HG03095 (cell line): ENCODE results near the gene IFNL1.
"Not testable (repeated sequence)": the region's sequence is repeated elsewhere in the genome, so short reads cannot be mapped to it uniquely, and the experiment has no call there.

ENCODE experiments used
- ATAC-seq: cut with Tn5 transposase; IDR thresholded peaks from one replicate; pipeline ENCODE4 v1.9.1; 2021; ENCODE audit warnings: moderate library complexity; ENCODE audit not compliant: unreplicated experiment

IFNL1 gene

DNA sequence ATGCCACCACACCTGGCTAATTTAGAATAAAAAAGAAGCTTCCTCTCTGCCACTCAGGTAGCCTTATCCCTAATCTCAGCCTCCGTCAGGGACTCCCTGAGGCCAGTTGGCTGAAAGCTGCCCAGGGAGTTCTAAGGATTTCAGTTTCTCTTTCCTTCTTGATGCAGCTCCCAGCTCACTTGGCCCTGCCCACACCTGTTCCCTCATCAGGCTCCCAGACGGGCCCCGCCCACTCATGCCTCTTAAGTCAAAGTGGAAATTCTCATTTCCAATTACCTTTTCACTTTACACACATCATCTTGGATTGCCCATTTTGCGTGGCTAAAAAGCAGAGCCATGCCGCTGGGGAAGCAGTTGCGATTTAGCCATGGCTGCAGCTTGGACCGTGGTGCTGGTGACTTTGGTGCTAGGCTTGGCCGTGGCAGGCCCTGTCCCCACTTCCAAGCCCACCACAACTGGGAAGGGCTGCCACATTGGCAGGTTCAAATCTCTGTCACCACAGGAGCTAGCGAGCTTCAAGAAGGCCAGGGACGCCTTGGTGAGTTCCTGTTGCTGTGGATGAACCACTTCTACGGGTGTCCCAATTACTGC lies at the start of gene IFNL1:
Gene IFNL1 (plus strand): TSS at position 353 of the 591 bp plus-strand sequence. CDS start 15 bp downstream, at position 368.
- ATAC-seq: no peak

DNA sequence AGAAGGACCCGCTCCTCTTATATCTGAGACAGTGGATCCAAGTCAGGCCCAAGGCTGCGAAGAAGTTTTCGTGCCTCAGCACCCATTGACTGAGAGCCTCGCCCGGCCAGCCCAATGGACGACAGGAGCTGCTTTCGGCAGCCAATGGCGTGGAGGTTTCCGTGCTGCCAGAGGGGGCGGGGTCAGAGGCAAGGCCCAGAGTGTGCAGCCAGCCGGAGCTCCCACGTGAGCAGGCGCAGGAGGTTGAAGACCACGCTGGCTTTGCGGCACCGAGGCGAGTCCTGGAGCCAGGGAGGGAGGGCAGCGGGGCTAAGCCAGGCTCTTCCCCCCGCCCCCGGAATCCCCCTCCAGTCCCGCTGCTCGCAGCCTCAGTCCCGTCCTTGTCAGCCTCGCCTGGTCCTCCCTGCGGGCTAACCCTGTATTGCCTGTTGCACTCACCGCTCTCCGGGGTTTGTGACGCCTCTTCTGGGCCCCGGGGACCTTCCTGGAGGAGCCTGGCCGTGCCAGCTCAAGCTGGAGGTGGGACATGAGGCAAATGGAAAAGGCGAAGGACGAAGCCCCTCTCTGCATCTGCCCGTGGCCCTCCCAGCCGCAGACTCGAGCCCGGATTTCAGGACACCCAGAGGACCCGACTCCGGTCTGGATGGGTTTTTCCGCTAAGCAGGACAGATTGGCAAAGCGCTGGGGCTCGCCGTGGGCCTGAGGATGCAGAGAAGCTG lies 49.1 kb upstream of the IFNL1 start:
- ATAC-seq: no peak

DNA sequence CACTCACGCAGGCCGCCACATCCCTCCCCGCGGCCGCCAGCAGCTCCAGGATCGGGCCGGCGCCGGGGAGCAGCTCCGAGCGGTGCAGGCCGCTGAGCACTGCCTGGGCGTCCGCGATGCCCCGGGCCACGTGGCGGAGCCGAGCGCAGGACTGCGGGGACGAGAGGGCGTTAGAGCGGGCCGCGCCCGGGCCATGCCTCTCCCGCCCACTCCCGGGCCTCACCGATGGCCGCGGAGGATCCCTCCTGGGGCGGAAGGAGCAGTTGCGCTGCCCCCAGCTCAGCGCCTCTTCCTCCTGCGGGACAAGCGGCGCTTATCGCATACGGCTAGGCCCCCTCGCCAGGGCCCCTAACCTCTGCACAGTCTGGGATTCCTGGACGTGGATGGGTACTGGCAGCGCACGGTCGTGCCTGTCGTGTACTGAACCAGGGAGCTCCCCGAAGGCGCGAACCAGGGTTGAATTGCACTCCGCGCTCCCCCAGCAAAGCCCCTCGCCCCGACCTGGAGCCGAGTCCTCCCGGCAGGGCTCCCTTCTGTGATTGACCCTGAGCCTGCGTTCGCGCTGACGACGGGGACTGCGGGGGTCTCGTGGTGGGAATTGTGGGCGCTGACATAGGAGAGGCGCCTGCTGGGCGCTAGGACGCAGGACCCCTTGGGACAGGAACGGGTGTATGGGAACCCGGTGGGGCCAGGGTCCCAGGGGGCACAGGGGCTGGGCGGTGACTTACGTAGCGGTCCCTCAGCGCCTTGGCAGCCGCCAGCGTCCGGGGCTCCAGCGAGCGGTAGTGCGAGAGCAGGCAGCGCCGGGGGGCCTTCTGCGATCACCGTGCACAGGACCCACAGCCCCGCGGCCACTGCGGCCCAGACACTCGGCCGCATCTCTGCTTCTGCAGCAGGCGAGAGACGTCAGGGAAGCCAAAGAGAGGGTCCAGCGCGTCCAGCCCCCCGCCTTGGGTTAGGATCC lies 48.2 kb upstream of the IFNL1 start:
- ATAC-seq: no peak

DNA sequence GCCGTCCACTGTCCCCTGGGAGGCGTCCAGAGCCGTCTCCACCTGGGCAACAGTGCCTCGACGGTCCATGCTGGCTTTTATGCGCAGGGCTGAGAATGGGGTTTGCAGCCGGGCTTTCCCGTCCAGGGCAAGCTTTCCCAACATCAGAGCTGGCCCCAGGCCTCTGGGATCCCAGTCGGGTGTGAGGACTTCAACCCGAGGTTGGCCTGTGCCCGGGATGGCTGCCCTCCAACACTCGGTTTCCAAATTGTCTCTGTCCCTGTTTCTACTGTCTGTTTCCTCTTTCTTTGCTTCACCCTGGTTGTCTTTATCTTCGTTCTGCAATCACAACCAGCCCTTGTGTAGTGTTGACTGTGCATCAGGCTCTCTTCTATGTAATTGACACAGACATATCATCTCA lies 47.4 kb upstream of the IFNL1 start, which contains the start of gene IFNL4:
Gene IFNL4 (minus strand): TSS at position 51 of the 400 bp plus-strand sequence.
- no peak for ATAC-seq

DNA sequence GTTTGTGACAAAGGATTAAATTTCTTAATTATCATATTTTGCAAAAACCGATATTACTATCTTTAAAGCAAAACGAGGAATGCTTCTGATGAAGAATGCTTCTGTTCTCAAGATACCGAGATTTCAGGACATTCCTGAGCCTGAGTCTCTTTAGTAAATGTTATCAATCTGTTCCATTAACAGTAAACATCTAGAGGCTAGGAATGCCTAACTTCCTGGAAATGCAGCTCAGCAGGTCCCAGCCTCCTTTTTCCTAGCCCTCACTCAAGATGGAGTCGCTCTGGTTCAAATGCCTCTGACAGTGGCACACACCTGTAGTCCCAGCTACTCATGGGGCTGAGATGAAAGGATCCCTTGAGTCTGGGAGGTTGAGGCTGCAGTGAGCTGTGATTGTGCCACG lies 45.1 kb upstream of the IFNL1 start:
- no peak for ATAC-seq

DNA sequence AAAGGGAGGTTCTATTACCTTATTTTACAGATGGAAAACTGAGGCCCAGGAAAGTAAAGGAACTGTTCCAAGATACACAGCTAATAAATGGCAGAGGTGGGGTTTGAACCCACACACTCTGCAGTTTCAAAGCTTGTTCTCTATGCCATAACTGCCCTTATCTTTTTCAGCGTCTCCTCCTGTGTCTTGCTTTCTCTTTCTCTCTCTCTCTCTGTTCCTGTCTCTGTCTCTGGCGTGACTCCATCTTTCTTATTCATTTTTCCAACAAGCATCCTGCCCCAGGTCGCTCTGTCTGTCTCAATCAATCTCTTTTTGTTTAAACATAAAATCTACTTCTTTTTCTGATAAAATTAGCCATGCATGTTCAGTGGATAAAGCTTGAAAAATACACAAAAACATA lies 44.4 kb upstream of the IFNL1 start:
- ATAC-seq: no peak

DNA sequence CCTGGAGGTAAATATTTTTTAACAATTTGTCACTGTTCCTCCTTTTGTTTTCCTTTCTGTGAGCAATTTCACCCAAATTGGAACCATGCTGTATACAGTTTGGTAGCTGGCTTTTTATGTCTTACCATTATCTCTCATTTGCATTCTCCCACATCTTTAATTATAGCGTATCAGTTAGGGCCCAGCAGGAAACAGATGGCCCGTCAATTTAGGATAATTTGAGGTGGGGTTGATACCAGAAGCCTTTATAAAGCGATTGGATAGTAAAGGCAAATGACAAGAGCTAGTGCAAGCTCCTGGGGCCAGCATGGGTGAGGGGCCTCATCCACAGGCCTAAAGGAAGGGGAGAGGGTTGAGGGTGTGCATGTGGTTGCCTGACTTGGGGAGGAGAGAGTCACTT lies 43.7 kb upstream of the IFNL1 start:
- no peak for ATAC-seq

DNA sequence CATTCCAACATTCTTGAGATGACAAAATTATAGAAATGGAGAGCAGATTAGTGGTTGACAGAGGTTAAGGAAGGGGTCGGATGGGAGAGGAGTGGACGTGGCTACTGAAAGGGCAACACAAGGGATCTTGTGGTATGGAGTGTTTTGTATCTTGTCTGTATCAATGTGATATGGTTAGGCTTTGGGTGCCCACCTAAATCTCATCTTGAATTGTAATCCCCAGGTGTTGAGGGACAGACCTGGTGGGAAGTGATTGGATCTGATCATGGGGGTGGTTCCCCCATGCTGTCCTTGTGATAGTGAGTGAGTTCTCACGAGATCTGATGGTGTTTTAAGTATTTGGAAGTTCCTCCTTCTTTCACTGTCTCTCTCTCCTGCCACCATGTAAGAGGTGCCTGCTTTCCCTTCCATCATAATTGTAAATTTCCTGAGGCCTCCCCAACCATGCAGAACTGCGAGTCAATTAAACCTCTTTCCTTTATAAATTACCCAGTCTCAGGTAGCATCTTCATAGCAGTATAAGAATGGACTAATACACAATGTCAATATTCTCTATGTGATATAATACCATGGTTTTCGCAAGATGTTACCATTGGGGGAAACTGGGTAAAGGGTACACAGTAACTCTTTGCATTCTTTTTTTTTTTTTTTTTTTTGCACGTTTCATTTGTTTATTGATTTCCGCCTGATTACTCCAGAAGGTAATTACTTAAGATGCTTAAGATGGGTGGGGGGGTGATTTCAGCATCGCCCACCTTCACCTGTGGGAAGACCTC lies 42.6 kb upstream of the IFNL1 start:
- no peak for ATAC-seq

DNA sequence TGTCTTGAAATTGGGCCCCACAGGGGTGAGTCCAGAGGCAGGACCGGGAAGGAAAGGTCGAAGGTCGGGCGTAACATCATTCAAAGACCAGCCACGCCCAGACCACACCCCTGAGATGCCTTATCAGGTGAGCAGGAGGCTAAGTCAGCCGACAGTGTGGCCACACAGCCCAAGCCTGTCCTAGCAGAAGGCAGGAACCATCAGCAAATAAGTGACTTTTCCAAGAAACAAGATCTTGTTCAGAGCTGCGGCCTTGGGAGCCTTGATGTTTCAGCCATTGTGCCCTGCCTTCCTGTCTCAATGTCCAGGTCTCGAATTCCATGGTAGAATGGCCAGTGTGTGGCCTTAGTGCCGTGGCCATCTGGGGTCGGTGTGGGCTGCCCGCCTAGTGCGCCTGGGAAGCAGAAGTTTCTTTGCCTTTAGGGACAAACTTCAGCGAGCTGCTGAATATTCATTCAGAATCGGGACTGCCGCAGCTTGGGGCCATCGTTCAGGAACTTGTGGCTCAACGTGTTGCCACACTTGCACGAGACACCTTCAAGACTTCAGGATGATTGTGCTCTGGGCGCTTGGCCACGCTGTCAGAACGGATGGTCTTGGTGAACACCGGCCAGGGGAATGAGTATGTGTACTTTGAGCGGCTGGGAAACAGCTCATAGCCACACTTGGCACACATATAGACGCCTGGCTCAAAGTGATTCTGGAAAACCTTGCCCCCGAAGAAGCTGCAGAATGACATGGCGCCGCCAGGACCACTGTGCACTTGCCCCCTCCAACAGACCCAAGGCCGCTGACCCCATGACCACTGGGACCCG lies 41.5 kb upstream of the IFNL1 start:
- ATAC-seq: no peak

DNA sequence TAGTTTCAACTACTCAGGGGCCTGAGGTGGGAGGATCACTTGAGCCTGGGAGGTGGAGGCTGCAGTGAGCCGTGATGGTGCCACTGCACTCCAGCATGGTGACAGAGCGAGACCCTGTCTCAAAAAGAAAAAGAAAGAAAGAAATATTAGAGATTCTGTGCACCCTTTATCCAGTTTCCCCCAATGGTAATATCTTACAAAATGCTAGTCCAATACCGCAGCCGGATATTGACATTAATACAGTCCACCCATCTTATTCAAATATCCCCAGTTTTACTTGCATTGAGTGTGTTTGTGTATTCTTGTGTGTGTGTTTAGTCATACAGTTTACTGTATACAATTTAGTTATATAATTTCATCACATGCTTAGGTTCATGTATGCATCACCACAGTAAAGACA lies 39.0 kb upstream of the IFNL1 start:
- ATAC-seq: no peak

DNA sequence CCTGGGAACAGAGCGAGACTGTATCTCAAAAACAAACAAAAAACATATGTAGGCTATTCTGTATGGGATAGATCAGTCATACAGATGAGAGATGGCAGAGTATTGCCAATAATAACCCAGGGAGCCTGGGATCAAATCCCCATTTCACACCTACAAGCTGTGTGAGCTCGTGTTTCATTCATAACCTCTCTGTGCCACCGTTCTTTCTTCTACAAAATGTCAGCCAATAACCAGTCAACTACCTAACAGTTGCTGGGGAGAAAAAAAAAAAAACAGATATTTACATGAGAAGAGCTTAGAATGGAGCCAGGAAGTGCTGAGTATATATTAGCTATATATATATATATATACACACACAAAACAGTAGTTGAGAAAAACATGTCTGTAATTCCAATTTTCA lies 34.5 kb upstream of the IFNL1 start:
- no peak for ATAC-seq

DNA sequence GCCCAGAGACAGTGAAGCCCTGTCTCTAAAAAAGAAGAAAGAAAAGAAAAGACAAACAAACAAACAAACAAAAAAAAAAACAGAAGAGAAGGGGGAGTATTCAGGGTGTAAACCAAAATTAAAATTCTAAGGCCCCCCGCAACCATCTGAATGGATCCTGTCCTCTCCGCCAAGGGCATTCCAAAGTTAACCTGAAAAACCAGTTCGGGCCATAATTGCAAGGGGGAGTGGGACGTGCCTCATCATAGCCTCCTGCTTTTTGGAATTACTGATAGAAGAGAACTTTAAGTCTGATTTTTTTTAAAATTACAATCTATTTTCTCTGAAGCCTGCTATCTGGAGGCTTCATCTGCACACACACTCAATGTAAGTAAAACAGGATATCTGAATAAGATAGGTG lies 33.7 kb upstream of the IFNL1 start:
- no peak for ATAC-seq

DNA sequence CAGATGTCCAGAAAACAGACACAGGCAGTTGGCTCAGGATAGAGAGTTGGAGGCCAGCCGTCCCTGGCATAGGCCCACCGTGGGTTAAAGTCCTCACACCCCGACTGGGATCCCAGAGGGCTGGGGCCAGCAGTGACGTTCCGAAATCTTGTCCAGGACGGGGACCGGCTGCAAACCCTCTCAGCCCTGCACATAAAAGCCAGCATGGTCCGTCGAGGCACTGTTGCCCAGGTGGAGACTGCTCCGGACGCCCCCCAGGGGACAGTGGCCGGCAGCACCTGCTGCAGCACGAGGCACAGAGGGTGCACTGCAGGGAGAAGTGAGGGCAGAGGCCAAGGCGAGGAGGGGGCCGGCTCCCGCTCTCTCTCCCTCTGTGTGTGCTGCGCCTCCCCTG lies 32.3 kb upstream of the IFNL1 start:
- ATAC-seq: no peak

DNA sequence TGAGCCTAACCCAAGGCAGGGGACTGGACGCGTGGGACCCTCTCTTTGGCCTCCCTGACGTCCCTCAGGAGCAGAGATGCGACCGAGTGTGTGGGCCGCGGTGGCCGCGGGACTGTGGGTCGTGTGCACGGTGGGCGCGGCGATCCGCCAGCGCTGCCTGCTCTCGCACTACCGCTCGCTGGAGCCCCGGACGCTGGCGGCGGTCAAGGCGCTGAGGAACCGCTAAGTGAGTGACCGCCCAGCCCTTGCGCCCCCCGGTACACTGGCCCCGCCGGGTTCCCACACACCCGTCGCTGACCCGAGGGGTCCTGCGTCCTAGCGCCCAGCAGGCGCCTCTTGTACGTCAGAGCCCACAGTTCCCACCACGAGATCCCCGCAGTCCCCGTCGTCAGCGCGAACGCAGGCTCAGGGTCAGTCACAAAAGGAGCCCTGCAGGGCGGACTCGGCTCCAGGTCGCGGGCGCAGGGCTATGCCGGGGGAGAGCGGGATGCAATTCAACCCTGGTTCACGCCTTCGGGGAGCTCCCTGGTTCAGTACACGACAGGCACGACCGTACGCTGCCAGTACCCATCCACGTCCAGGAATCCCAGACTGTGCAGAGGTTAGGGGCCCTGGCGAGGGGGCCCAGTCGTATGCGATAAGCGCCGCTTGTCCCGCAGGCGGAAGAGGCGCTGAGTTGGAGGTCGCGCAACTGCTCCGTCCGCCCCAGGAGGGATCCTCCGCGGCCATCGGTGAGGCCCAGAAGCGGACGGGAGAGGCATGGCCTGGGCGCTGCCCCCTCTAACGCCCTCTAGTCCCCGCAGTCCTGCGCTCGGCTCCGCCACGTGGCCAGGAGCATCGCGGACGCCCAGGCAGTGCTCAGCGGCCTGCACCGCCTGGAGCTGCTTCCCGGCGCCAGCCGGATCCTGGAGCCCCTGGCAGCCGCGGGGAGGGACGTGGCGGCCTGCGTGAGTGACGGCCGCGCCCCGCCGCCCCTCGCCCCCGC lies 31.6 kb upstream of the IFNL1 start:
- no peak for ATAC-seq

DNA sequence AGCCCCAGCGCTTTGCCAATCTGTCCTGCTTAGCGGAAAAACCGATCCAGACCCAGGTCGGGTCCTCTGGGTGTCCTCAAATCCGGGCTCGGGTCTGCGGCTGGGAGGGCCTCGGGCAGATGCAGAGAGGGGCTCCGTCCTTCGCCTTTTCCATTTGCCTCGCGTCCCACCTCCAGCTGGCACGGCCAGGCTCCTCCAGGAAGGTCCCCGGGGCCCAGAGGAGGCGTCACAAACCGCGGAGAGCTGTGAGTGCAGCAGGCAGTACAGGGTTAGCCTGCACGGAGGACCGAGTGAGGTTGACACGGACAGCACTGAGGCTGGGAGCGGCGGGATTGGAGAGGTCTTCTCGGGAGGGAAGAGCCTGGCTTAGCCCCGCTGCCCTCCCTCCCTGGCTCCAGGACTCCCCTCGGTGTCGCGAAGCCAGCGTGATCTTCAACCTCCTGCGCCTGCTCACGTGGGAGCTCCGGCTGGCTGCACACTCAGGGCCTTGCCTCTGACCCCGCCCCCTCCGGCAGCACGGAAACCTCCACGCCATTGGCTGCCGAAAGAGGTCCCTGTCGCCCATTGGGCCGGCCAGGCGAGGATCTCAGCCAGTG lies 30.8 kb upstream of the IFNL1 start:
- ATAC-seq: no peak

DNA sequence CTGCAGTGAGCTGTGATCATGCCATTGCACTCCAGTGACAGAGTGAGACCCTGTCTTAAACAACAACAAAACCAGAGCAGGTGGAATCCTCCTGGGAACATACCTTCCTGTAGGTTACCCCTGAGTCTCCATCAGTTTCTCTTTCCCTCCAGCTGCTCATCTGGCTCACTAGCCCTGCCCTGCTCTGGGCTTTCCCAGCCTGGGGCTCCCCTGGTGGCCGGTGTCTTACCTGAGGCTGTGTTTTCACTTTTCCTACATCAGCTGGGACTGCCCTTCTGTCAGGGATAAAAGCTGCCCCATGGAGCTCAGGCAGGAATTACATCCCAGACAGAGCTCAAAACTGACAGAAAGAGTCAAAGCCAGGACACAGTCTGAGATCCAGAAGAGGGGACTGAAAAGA lies 28.1 kb upstream of the IFNL1 start, which contains the start of gene IFNL2:
Gene IFNL2 (plus strand): TSS at position 312 of the 400 bp plus-strand sequence. CDS start 173 bp downstream, outside the sequence.
- not testable (repeated sequence) for ATAC-seq

DNA sequence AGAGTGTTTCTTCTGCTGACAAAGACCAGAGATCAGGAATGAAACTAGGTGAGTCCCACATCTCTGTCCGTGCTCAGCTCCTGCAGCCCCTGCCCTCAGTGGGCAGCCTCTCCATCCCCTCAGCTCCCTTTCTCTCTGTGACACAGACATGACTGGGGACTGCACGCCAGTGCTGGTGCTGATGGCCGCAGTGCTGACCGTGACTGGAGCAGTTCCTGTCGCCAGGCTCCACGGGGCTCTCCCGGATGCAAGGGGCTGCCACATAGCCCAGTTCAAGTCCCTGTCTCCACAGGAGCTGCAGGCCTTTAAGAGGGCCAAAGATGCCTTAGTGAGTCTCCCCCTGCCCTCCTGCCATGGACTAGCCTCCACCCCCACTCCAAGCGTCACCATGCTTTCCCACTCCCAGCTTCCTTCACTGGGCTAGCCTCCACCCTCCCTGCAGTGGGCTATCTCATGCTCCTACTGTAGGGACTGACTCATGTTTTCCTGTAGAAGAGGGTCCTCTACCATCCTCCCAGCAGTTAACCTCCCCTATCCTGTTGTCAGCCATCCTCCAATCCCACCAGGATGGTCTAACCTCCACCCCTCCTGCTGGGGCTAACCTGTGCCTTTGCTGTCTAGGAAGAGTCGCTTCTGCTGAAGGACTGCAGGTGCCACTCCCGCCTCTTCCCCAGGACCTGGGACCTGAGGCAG lies 27.5 kb upstream of the IFNL1 start:
- ATAC-seq: not testable (repeated sequence)

DNA sequence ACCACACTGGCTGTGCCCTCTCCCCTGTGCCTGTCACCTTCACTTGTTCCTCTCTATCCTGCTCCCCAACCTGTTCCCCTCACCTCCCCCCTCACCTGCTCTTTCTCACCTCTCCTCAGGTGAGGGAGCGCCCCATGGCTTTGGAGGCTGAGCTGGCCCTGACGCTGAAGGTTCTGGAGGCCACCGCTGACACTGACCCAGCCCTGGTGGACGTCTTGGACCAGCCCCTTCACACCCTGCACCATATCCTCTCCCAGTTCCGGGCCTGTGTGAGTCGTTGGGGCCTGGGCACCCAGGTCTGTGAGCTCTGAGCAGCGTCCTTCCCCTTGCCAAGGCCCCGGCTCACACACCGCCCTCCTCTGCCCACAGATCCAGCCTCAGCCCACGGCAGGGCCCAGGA lies 26.8 kb upstream of the IFNL1 start:
- not testable (repeated sequence) for ATAC-seq
